GM18505 (cell line): ENCODE measurements around the gene METTL16.

Source experiments
- ATAC-seq: cut with Tn5 transposase; IDR thresholded peaks from one replicate; pipeline ENCODE4 v1.9.1; 2021; ENCODE audit not compliant: unreplicated experiment
- POLR2A ChIP-seq: IDR thresholded peaks from 4 replicates; pipeline ENCODE4 v1.6.1; 2011; ENCODE audit warnings: borderline replicate concordance; ENCODE audit not compliant: insufficient read depth, insufficient read length; ENCODE audit errors: extremely low read depth

METTL16 gene

GRCh38 chr17:2406271-2406902 is 105.3 kb downstream of the METTL16 start:
- ATAC-seq, result no peak
- TF ChIP-seq POLR2A, result no peak

- no peak for TF ChIP-seq POLR2A
- no peak for ATAC-seq
These were observed 106.3 kb downstream of the METTL16 start for GRCh38 chr17:2405247-2405926.

- ATAC-seq, result no peak
- TF ChIP-seq POLR2A, result no peak
These were observed 108.6 kb downstream of the METTL16 start for GRCh38 chr17:2403044-2403443.

- TF ChIP-seq POLR2A, result peak; percentile 4
- ATAC-seq, result no peak
These were observed 109.1 kb downstream of the METTL16 start for GRCh38 chr17:2402544-2402943.

GRCh38 chr17:2401426-2402221 is 110.1 kb downstream of the METTL16 start:
- peak; percentile 21 for TF ChIP-seq POLR2A
- peak; percentile 40 for ATAC-seq

- peak; percentile 55 for TF ChIP-seq POLR2A
These were observed 110.7 kb downstream of the METTL16 start, which contains the start of gene MNT for GRCh38 chr17:2400877-2401425. Gene MNT (minus strand): TSS chr17:2401060. CDS start chr17:2400712, 348 bp downstream.

GRCh38 chr17:2400474-2400866 is 111.2 kb downstream of the METTL16 start:
- TF ChIP-seq POLR2A, result no peak
- ATAC-seq, result no peak

More at GRCh38 chr17:2400877-2401425, 110.7 kb downstream of the METTL16 start, which contains the start of gene MNT:
- peak; percentile 33 for ATAC-seq

- peak; percentile 35 for ATAC-seq
- TF ChIP-seq POLR2A, result peak; percentile 64
These were observed 111.9 kb downstream of the METTL16 start for GRCh38 chr17:2399572-2400473.

- no peak for ATAC-seq
- no peak for TF ChIP-seq POLR2A
These were observed 112.8 kb downstream of the METTL16 start for GRCh38 chr17:2398655-2399571.

GRCh38 chr17:2398182-2398581 is 113.5 kb downstream of the METTL16 start:
- ATAC-seq, result no peak

More at GRCh38 chr17:2398182-2398581, 113.5 kb downstream of the METTL16 start:
- TF ChIP-seq POLR2A, result no peak
